GM12878 (cell line): ENCODE results near the gene GAB1.

Experiments
- CHD2 ChIP-seq: IDR thresholded peaks from 2 replicates; pipeline ENCODE4 v1.6.1; 2011; ENCODE audit warnings: low read depth, low read length, improper control_type of control experiment, borderline replicate concordance
- EP300 ChIP-seq, 2 experiments: fragments of 150-350 bp in 1 of 2; IDR thresholded peaks; 2 replicates each; pipeline ENCODE4 v1.6.1; 2011 to 2012; ENCODE audit warnings: low read depth in 2 of 2, low read length in 2 of 2, borderline replicate concordance in 1 of 2, improper control_type of control experiment in 1 of 2, inconsistent platforms in 1 of 2; ENCODE audit not compliant: control insufficient read depth in 1 of 2
- FOXM1 ChIP-seq: IDR thresholded peaks from 2 replicates; pipeline ENCODE4 v1.6.1; 2012; ENCODE audit warnings: low read depth, mild to moderate bottlenecking, inconsistent platforms, low read length, moderate library complexity
- MAX ChIP-seq: IDR thresholded peaks from 2 replicates; pipeline ENCODE4 v1.6.1; 2012; ENCODE audit warnings: low read depth, low read length, improper control_type of control experiment
- MXI1 ChIP-seq: fragments of 150-350 bp; IDR thresholded peaks from 2 replicates; pipeline ENCODE4 v1.6.1; 2011; ENCODE audit warnings: low read depth, mild to moderate bottlenecking, inconsistent platforms, low read length, improper control_type of control experiment
- NRF1 ChIP-seq: conservative IDR thresholded peaks from 2 replicates; pipeline ENCODE4 v1.6.1; 2011; ENCODE audit warnings: mild to moderate bottlenecking, low read depth, low read length, improper control_type of control experiment
- POLR2A ChIP-seq: IDR thresholded peaks from 2 replicates; pipeline ENCODE4 v1.6.1; 2011; ENCODE audit warnings: low read depth, mild to moderate bottlenecking, low read length
- SRF ChIP-seq, 2 experiments: IDR thresholded peaks; 2 replicates each; pipeline ENCODE4 v1.6.1; 2011; ENCODE audit warnings: low read depth in 2 of 2, low read length in 2 of 2, mild to moderate bottlenecking in 1 of 2, moderate library complexity in 1 of 2
- SUPT20H ChIP-seq: IDR thresholded peaks from 2 replicates; pipeline ENCODE4 v1.6.1; 2011; ENCODE audit warnings: low read depth, mild to moderate bottlenecking, low read length, moderate library complexity, borderline replicate concordance; ENCODE audit not compliant: control insufficient read depth
- YY1 ChIP-seq: IDR thresholded peaks from 2 replicates; pipeline ENCODE4 v1.6.1; 2011; ENCODE audit warnings: low read depth, mild to moderate bottlenecking, low read length
- TF ChIP-seq, protein P1 (sequence below), 3 experiments: IDR thresholded peaks in 2 of 3; conservative IDR thresholded peaks in 1 of 3; 2 replicates each; pipeline ENCODE4 v1.5.1; 2011; ENCODE audit warnings: low read depth in 3 of 3, low read length in 3 of 3, mild to moderate bottlenecking in 3 of 3, control low read depth in 2 of 3, moderate library complexity in 2 of 3, inconsistent platforms in 1 of 3, mixed read lengths in 1 of 3; ENCODE audit not compliant: control insufficient read depth in 2 of 3, insufficient read depth in 1 of 3; ENCODE audit errors: extremely low read depth in 1 of 3
- TF ChIP-seq, protein P2 (sequence below): IDR thresholded peaks from 2 replicates; pipeline ENCODE4 v1.6.1; 2012; ENCODE audit warnings: mild to moderate bottlenecking, low read depth, low read length

- TF ChIP-seq SRF (IDR thresholded peaks at IDR 0.05; ENCODE audit: low read depth in 2 of 2, low read length in 2 of 2) = no peak
- TF ChIP-seq, protein P1, sequence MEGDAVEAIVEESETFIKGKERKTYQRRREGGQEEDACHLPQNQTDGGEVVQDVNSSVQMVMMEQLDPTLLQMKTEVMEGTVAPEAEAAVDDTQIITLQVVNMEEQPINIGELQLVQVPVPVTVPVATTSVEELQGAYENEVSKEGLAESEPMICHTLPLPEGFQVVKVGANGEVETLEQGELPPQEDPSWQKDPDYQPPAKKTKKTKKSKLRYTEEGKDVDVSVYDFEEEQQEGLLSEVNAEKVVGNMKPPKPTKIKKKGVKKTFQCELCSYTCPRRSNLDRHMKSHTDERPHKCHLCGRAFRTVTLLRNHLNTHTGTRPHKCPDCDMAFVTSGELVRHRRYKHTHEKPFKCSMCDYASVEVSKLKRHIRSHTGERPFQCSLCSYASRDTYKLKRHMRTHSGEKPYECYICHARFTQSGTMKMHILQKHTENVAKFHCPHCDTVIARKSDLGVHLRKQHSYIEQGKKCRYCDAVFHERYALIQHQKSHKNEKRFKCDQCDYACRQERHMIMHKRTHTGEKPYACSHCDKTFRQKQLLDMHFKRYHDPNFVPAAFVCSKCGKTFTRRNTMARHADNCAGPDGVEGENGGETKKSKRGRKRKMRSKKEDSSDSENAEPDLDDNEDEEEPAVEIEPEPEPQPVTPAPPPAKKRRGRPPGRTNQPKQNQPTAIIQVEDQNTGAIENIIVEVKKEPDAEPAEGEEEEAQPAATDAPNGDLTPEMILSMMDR (IDR thresholded peaks at IDR 0.05 in 2 of 3, conservative IDR thresholded peaks at IDR 0.05 in 1 of 3; ENCODE audit: control insufficient read depth in 2 of 3, extremely low read depth in 1 of 3, insufficient read depth in 1 of 3, low read depth in 3 of 3, low read length in 3 of 3) = no peak
- no peak for TF ChIP-seq MAX
- TF ChIP-seq NRF1 = no peak
- no peak for TF ChIP-seq EP300 (IDR thresholded peaks at IDR 0.05; ENCODE audit: borderline replicate concordance in 1 of 2, control insufficient read depth in 1 of 2, low read depth in 2 of 2, low read length in 2 of 2)
- TF ChIP-seq, protein P2, sequence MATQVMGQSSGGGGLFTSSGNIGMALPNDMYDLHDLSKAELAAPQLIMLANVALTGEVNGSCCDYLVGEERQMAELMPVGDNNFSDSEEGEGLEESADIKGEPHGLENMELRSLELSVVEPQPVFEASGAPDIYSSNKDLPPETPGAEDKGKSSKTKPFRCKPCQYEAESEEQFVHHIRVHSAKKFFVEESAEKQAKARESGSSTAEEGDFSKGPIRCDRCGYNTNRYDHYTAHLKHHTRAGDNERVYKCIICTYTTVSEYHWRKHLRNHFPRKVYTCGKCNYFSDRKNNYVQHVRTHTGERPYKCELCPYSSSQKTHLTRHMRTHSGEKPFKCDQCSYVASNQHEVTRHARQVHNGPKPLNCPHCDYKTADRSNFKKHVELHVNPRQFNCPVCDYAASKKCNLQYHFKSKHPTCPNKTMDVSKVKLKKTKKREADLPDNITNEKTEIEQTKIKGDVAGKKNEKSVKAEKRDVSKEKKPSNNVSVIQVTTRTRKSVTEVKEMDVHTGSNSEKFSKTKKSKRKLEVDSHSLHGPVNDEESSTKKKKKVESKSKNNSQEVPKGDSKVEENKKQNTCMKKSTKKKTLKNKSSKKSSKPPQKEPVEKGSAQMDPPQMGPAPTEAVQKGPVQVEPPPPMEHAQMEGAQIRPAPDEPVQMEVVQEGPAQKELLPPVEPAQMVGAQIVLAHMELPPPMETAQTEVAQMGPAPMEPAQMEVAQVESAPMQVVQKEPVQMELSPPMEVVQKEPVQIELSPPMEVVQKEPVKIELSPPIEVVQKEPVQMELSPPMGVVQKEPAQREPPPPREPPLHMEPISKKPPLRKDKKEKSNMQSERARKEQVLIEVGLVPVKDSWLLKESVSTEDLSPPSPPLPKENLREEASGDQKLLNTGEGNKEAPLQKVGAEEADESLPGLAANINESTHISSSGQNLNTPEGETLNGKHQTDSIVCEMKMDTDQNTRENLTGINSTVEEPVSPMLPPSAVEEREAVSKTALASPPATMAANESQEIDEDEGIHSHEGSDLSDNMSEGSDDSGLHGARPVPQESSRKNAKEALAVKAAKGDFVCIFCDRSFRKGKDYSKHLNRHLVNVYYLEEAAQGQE = no peak
- TF ChIP-seq MXI1 = no peak
- TF ChIP-seq FOXM1 = no peak
- TF ChIP-seq CHD2 = no peak
- TF ChIP-seq POLR2A = no peak
- TF ChIP-seq SUPT20H = no peak
- no peak for TF ChIP-seq YY1
Observed at GRCh38 chr4:143369552-143369951, 32.9 kb downstream of the GAB1 start.
